Mucosa of descending colon (tissue), 3 donors: ENCODE measurements around the gene SLMAP. TPM values are rescaled to one million over a fixed set of nuclear protein-coding genes. Genes with fewer than 3 reads are reported as not detected.

Experiments
- ATAC-seq: fragments of 200-7000 bp; cut with Tn5 transposase; one replicate; pipeline ENCODE4 v1.9.1; 2020; ENCODE audit warnings: mild to moderate bottlenecking, moderate library complexity
- DNase-seq, 3 donors: peaks; one replicate each; pipeline ENCODE4 v3.0.0-alpha.2; 2020
- H3K36me3 ChIP-seq: fragments of 200-600 bp; one replicate; pipeline ENCODE4 v1.8.0; 2021; ENCODE audit warnings: low read depth, mild to moderate bottlenecking
- H3K4me1 ChIP-seq: fragments of 200-600 bp; one replicate; pipeline ENCODE4 v1.8.0; 2021; ENCODE audit warnings: low read depth, mild to moderate bottlenecking
- H3K4me3 ChIP-seq: fragments of 200-600 bp; one replicate; pipeline ENCODE4 v1.8.0; 2021; ENCODE audit warnings: mild to moderate bottlenecking
- H3K9me3 ChIP-seq: fragments of 200-600 bp; one replicate; pipeline ENCODE4 v1.8.0; 2021; ENCODE audit warnings: mild to moderate bottlenecking
- intact Hi-C, 2 donors: fragments of 100-400 bp; cut with DNase I in 1 of 2; cut with micrococcal nuclease in 1 of 2; formaldehyde crosslinking; loops; one replicate each; pipeline versions ENCODE4 v1.11.0 to v1.11.1; 2022; cut with DNase I, micrococcal nuclease
- total RNA-seq, 3 donors: library from RNA; stranded (reverse); fragmentation: NEBNext Ultra II Directional in 2 of 3; extraction: Animal tissue kit (Norgen Biotek cat#: 25700) in 2 of 3; gene quantifications; one replicate each; pipeline versions ENCODE4 v1.2.1 to v1.2.4, GENCODE V29; 2021 to 2023
- TF ChIP-seq, protein P1 (sequence below): fragments of 200-600 bp; IDR thresholded peaks from one replicate; pipeline ENCODE4 v1.8.0; 2022; ENCODE audit warnings: antibody characterized with exemption, mild to moderate bottlenecking
- donor health status: DM: no; HTN: no; CAD: no; lungs with moderate emphysema.
- donor health status: DM: no; HTN: no; CAD: no.
- donor health status: DM: no; HTN: yes; CAD: no.

Gene SLMAP
- total RNA-seq, 3 donors from 2014 or later, result 73.8 to 298 (median 83.8) TPM

DNA sequence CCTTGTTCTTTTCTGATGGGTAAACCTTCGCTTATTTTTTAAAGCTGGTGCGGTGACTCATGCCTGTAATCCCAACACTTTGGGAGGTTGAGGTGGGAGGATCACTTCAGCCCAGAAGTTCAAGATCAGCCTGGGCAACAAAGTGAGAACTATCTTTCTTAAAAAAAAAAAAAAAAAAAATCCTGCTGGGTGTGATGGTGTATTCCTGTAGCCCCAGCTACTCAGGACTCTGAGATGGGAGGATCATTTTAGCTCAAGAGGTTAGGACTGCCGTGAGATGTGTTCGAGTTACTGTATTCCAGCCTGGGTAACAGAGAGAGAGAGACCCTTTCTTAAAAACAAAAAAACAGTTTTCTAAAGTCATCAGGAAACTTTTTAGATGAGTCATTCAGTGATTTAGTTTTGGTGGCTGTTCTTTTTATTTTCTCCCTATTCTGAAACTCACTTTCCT lies 37.7 kb downstream of the SLMAP start:
- ATAC-seq (no peak), DNase-seq (no peak)
- Histone ChIP-seq H3K9me3 (no peaks in the 10 kb centered on the region), H3K4me1 (peaks cover 26% of the 10 kb centered on the region), H3K4me3 (no peak overlapping the region), H3K36me3 (no peaks in the 10 kb centered on the region)
- TF ChIP-seq, protein P1, sequence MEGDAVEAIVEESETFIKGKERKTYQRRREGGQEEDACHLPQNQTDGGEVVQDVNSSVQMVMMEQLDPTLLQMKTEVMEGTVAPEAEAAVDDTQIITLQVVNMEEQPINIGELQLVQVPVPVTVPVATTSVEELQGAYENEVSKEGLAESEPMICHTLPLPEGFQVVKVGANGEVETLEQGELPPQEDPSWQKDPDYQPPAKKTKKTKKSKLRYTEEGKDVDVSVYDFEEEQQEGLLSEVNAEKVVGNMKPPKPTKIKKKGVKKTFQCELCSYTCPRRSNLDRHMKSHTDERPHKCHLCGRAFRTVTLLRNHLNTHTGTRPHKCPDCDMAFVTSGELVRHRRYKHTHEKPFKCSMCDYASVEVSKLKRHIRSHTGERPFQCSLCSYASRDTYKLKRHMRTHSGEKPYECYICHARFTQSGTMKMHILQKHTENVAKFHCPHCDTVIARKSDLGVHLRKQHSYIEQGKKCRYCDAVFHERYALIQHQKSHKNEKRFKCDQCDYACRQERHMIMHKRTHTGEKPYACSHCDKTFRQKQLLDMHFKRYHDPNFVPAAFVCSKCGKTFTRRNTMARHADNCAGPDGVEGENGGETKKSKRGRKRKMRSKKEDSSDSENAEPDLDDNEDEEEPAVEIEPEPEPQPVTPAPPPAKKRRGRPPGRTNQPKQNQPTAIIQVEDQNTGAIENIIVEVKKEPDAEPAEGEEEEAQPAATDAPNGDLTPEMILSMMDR, result no peak
- intact Hi-C loops, result no loop called here

- Histone ChIP-seq H3K36me3 (no peaks in the 10 kb centered on the region), H3K4me3 (no peak overlapping the region), H3K4me1 (peaks cover 32% of the 10 kb centered on the region), H3K9me3 (no peaks in the 10 kb centered on the region)
- TF ChIP-seq, protein P1, result no peak
- intact Hi-C loops, result no loop called here
- DNase-seq (no peak), ATAC-seq (no peak)
Measured at GRCh38 chr3:57794501-57794900, 38.4 kb downstream of the SLMAP start.

DNA sequence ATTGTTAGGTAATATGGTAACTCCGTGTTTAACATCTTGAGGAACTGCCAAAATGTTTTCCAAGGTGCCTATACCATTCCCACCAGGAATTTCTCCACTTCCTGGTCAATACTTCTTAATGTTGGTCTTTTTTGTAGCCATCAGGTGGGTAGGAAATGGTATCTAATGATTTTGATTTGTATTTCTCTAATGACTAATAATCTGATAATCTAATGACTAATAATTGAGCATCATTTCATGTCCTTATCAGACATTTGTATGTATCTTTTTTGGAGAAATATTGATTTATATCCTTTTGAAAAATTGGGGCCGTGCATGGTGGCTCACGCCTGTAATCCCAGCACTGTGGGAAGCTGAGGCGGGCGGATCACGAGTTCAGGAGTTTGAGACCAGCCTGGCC lies 38.8 kb downstream of the SLMAP start:
- H3K4me1 ChIP-seq, result peaks cover 35% of the 10 kb centered on the region
- TF ChIP-seq, protein P1, result no peak
- H3K9me3 ChIP-seq, result no peaks in the 10 kb centered on the region
- H3K4me3 ChIP-seq, result no peak overlapping the region
- ATAC-seq, result no peak
- intact Hi-C loops, result no loop called here
- no peak for DNase-seq
- H3K36me3 ChIP-seq, result no peaks in the 10 kb centered on the region

GRCh38 chr3:57796261-57796660 lies 40.2 kb downstream of the SLMAP start:
- Histone ChIP-seq H3K4me1 (peaks cover 37% of the 10 kb centered on the region), H3K4me3 (no peak overlapping the region), H3K9me3 (no peaks in the 10 kb centered on the region), H3K36me3 (no peaks in the 10 kb centered on the region)
- ATAC-seq (peak; percentile 35), DNase-seq (no peak)
- TF ChIP-seq, protein P1, result no peak
- intact Hi-C loops, result no loop called here

GRCh38 chr3:57797701-57798487 lies 41.8 kb downstream of the SLMAP start:
- TF ChIP-seq, protein P1, result no peak
- ATAC-seq, result peak; percentile 60
- no peak overlapping the region for H3K4me3 ChIP-seq
- intact Hi-C loops, result no loop called here
- no peaks in the 10 kb centered on the region for H3K36me3 ChIP-seq
- H3K4me1 ChIP-seq, result peaks cover 46% of the 10 kb centered on the region
- H3K9me3 ChIP-seq, result no peaks in the 10 kb centered on the region
- DNase-seq, result no peak
